ENCODE results near the gene CRISP2. TPM values are rescaled to one million over a fixed set of nuclear protein-coding genes. Genes with fewer than 3 reads are reported as not detected.

CRISP2 gene
- total RNA-seq, 1 experiment from 2014 or later, result not detected

DNA sequence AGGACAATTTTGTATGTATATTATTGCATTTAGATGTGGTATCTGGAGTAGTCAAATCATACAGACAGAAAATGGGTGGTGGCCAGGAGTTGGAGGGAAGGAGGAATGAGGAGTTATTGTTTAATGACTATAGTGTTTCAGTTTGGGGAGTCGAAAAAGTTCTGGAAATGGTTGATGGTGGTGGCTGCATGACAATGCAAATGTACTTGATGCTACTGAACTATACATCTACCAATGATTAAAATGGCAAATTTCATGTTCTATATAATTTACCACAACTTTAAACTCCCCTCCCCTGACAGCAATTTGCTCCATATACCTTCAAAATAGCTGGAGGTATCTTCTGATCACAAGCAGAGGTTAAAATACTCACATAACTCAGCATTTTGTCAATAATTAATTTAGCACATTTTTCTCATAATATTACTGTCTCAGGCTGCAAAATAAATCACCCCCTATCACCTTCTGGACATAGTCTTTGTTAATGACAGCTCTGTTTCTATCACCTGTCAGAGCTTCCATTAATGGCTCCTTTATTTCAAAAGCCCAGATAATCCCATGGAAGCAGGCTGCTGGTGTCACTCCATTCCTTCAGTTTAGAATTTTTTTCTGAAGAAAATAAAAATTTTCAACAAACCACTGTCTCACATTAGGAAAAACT is 51.0 kb downstream of the CRISP2 start:
- DNase-seq (ENCODE audit: low read depth), result no peak

DNA sequence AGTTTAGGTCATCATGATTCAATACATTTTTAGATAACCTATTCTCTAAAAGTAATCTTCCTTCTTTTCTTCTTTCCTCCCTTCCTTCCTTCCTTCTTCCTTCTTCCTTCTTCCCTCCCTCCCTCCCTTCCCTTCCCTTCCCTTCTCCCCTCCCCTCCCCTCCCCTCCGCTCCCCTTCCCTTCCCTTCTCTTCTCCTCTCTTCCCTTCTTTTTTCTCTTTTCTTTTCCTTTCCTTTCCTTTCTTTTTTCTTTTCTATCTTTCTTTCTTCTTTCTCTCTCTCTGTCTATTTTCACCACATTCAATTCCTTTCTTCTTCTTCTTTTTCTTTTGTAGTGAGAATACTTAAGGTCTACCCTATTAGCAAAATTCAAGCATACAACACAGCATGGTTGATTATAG is 59.4 kb downstream of the CRISP2 start:
- DNase-seq (ENCODE audit: low read depth), result no peak

DNA sequence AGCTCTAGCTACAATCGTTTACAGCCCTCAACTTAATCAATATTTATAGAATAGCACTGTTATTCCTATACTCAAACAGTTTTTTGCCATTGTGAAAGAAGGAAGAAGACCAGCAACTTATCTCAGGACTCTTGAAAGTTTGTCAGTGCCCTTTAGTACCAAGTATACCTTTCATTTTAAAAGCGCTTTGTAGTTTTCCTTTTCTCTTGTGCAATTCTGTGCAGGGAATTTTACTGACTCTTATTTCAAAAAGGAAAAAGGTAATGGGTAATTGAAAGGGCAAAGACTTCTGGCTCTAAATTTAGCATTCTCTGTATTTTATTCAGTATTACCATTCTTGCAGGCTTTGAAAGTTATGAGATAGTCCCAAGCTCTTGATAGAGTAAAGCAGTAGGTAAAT is 59.9 kb downstream of the CRISP2 start:
- no peak for DNase-seq (ENCODE audit: low read depth)

DNA sequence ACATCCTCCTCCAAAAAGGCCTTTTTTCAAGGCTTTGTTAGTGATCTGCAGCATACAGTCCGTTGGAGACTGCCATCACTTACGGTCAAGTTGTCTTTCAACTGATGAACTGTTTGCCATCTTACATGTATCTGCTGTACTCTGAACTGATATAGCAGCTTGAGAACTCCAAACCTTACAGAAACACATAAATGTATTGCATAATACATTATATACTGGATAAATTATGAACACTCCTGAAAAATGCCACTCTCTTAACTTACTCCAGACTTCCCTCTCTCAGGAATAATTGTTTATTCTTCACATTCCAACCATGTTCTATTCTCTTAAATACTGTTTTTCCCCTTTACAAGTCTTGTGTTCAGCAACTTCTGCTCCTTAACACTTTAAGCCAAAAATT is 62.1 kb downstream of the CRISP2 start:
- DNase-seq (ENCODE audit: low read depth), result no peak

DNA sequence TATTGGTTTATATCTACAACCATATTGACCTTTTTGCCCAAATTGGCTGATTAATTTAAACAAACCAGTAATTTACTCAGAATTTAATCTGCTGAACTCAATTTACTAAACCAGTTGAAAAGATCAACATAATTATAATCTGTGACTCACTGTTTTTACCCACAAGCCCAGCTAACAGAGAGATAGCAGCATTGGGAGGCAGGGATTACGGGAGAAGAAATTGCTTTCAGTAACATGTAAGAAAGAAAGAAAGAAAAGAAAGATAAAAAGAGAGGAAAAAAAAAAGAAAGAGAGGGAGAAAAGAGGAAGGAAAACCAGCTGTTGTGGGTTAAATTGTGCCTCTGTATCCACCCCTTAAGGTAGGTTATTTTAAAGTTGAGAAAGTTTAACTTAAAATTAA is 63.4 kb downstream of the CRISP2 start:
- DNase-seq (ENCODE audit: low read depth), result no peak

DNA sequence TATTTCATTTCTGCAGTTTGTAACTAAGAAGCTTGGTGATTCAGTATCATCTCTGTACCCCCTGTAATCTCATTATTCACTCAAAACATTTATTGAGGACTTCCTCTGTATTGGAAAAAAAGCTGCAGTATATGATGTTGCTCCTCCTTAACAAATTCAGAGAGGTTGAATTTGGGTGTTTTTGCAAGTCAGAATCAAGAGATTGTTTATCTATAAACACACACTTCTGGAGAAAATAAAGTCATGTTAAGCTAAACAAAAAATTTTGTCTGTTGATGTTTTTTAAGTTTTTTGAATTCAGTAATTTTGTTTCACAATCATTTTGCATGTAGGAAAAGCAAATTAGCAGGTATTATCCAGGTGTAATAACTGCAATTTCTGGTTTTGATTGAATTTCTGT is 65.3 kb downstream of the CRISP2 start:
- no peak for DNase-seq (ENCODE audit: low read depth)

DNA sequence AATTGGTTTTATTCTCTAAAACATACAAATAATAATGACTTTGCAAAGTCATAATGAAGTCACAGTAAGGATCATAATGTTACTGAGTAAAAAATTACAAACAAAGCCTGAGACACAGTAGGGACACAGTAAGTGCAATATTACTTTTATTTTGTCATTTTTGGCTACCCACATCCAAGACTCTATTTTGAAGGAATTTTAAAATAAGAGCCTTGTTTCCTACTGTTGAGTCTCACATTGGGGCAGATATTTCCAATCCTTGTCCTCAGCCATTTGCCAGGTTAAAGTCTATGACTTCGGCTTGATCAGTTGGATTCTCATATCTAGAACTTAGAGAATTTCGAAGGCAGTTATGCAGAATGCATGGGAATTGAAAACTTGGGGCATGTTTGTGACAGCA is 65.9 kb downstream of the CRISP2 start:
- no peak for DNase-seq (ENCODE audit: low read depth)

DNA sequence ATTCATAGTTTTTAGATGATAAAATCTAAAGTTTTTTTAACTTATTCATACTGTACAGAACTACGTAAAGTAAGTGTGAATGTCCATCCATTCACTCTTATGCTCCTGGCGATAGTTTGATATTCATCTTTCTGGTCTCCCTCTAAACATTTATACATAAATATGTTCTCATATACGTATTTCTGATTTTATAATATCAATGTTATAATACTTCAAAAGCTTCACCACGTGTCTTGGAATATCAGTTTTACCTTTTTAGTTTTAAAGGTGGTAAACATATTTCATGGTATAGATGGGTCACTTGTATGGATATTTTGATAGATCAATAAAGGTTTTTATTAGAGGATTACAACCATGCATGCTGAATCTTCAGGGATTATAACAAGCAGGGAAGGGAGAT is 66.4 kb downstream of the CRISP2 start:
- no peak for DNase-seq (ENCODE audit: low read depth)

DNA sequence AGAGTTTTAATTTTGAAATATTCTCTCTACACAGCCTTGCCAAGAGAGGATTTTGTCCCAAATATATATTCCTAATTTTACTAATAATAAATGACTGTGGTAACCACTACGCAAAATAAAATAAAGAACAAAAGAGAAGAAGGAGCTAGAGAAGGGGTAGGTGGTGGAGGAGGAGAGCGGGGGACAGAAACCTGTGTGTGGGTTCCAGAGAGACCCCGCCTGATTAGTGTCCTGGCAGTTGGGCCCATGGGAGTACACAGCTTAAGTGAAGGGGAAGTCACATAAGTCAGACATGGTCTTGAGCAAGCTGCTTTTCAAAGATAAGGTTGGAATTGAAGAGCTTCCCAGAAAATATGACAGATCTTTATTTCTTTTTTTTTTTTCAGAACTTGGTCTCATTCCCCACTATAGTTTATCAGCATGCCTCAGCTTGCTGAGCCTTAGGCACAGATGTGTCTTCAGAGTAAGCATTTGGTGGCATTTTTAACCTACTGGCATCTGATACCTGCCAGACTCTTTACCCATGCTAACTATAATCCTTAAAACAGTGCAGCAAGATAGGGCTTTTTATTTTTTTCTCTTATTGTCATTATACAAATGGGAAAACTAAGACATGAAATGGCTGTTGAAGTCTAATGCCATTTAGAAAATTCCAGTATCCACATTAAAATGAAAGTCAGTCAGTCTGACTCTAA is 67.1 kb downstream of the CRISP2 start:
- DNase-seq (ENCODE audit: low read depth), result no peak

DNA sequence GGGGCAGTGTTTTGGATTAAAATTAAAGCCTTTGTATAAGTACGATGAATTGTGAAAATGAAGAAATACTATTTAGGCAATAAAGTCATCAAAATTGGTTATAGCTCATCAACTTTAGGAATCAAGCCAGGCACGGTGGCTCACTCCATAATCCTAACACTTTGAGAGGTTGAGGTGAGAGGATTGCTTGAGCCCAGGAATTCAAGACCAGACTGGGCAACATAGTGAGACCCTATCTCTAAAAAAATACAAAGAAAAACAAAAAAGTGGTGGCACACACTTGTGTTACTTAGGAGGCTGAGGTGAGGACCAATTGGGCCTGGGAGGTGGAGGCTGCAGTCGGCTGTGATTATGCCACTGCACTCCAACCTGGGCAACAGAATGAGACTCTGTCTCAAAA is 68.2 kb downstream of the CRISP2 start:
- DNase-seq (ENCODE audit: low read depth), result no peak

Other genes with a start within 250 kb of the CRISP2 start
- gene GLYATL3, start 213.6 kb downstream of the CRISP2 start, total RNA-seq (2014; rRNA removed; shearing (Covaris generic)), result not detected in 2 replicates
- 11.7 and 16.6 TPM in 2 replicates for gene C6orf141, start 162.9 kb downstream of the CRISP2 start, total RNA-seq (2014; rRNA removed; shearing (Covaris generic))
- not detected in 2 replicates for gene RHAG, start 76.7 kb downstream of the CRISP2 start, total RNA-seq (2014; rRNA removed; shearing (Covaris generic))
- gene CRISP3, start 30.8 kb upstream of the CRISP2 start, total RNA-seq (2014; rRNA removed; shearing (Covaris generic)), result not detected in 2 replicates
- gene PGK2, start 73.7 kb upstream of the CRISP2 start, total RNA-seq (2014; rRNA removed; shearing (Covaris generic)), result not detected in 2 replicates
- not detected in 2 replicates for gene CRISP1, start 153.0 kb upstream of the CRISP2 start, total RNA-seq (2014; rRNA removed; shearing (Covaris generic))